Measurements from ENCODE around the gene PRMT1.
"Not testable (repeated sequence)": the region's sequence is repeated elsewhere in the genome, so short reads cannot be mapped to it uniquely, and the experiment has no call there.

The PRMT1 gene

DNA sequence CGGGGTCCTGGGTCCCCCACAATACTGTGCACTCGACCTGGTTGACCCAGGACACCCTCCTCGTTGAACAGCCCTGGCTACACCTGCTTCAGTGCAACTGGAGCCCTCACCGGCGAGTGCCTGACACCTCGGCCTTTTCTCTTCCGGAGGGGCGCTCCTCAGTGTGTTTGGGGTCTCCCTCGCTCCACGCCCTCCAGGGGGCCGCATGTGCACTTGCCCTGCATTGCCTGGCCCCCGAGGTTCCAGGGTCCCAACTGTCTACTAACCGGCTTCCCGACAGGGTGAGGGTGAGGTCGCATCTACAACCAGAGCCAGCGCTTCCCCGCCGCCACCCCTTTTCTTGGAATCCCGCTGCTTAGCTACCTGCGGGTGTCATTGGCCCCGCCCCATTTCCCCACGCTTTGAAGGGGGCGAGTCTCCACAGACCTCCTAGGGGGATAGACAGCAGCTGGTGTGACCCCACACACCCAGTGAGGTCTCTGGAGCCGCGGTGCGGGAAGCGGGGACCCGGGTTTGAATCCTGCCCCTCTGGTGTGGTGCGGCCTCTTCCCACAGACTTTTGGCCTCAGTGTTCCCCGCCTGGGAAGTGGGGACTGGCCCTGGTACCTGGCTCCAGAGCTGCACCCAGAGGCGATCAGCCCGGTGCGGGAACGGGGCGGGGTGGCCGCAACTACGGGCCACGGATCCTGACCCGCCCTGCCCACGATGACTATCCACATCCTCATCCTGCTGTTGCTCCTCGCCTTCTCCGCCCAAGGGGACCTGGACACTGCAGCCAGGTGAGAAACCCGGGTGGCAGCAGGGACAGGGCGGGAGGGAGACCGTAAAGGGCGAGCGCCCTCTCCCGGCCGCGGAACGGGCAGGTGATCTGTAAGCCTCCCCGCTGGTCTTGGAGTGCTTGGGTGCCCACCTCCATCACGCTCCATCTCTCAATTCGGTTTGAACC, 12.3 kb downstream of the PRMT1 start, which contains the start of gene ADM5:
ADM5 (plus strand) TSS at position 462 of the 946 bp plus-strand sequence; CDS start at position 706, 244 bp downstream.
- no peak for DNase-seq (ENCODE audit: low spot score)

DNA sequence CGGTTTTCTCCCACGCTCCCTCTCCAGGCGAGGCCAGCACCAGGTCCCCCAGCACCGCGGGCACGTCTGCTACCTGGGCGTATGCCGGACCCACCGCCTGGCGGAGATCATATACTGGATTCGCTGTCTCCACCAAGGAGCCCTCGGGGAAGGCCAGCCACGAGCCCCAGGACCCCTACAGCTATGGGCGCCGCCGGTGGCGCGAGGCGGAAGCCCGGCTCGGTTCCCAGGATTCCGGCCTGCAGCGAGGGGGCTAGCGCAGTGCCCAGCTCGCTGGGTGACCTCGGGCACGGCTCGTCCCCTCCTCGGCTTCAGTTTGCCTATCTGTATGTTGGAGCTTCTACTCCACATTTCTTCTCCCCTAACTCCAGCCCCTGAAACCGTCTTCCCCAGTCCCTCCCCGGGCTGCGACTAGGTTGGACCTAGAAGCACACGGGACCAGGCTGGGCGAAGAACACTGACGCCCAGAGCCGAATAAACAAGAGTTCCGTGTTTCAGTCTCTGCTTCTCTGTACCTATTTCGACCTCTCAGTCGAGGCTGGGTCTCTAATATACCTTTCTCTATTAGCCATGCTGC, 13.1 kb downstream of the PRMT1 start:
- no peak for DNase-seq (ENCODE audit: low spot score)

DNA sequence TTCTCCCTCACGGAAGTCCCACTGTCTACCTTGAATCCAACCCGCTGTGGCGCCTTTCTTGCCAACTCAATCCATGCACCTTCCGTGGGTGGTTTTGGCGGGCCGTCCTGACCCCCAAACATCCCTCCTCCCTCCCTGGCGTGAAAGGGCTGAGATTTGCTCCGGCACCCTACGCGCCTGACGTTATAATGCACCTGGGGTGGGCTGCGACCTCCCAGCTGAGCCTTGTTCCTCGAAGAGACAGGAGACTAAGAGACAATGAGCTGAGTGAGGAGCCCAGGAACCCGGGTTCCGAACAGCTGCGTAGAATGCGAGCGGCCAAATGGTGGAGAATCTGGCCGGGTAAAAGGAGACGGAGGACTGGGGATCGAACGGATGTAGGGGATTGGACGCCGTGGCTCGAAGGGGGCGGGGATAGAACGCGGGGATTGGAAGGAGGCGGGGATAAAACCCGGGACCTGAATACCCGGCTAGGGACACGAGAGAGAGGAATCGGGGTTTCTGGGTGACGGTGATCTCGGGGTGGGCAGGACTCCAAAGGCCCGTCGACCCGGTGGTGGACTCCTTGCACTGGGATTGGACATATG, 13.7 kb downstream of the PRMT1 start, which contains the start of gene CPT1C:
CPT1C (plus strand) TSS at position 461 of the 587 bp plus-strand sequence. CDS start 1,137 bp downstream, outside the sequence.
- DNase-seq (ENCODE audit: low spot score), result no peak

DNA sequence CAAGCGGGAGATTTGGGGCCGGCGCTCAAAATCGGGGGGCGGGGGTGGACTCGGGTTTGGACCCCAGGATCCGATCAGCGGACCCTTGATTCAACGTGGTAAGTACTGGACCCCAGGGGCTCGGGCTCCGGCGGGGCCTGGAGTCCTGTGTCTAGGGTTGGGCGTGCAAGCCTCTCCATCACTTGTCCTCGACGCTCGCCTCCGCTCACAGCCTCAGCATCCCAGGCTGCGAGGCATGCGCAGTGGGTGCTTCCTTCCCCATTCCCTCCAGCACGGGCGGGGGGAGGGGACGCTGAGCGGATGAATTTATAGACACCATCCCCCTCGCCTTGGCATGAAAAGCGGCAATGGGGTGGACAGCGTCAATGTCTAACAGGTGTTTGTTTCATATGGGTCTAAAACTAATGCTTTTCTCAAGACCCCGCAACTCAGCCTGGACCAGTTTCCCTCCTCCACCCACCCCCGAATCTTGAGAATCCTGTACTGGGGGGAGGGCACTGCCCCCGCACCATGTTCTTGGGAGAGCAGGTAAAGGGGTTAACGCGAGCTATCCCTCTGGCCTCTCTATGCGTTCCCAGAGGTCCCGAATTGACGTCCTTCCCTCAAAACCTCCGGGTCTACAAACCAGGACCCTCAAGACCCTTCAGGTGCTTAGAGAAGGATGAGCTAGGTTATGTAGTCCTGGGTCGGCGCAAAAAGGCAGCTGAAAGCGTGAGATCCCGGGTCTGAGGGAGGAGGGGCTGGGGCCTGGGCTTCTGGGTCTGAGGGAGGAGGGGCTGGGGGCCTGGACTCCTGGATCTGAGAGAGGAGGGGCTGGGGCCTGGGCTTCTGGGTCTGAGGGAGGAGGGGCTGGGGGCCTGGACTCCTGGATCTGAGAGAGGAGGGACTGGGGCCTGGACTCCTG, 14.4 kb downstream of the PRMT1 start:
- DNase-seq (ENCODE audit: low spot score), result no peak

DNA sequence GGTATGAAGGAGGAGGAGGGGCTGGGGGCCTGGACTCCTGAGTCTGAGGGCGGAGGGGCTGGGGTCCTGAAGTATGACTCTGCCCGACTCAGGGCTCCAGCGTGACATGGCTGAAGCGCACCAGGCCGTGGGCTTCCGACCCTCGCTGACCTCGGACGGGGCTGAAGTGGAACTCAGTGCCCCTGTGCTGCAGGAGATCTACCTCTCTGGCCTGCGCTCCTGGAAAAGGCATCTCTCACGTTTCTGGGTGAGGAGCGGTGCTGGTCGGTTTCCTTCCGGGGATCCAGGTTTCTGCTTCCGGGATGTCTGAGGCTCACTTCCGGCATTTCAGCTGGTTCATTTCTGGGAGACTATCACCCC, 15.1 kb downstream of the PRMT1 start:
- DNase-seq (ENCODE audit: low spot score), result no peak

DNA sequence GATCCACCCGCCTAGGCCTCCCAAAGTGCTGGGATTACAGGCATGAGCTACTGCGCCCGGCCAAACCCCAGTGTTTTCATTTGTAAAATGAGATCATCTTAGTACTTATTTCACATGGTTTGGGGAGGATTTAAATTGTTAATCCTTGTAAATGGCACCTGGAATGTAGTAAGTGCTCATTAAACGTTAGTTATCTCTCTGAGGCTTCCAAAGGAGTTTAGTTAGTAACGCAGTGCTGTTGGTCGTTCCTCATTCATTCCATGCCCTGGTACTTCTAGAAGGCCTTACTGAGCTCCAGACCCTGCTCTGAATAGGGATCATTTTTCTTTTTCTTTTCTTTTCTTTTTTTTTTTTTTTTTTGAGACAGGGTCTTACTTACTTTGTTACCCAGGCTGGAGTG, 19.0 kb downstream of the PRMT1 start:
- no peak for DNase-seq (ENCODE audit: low spot score)

DNA sequence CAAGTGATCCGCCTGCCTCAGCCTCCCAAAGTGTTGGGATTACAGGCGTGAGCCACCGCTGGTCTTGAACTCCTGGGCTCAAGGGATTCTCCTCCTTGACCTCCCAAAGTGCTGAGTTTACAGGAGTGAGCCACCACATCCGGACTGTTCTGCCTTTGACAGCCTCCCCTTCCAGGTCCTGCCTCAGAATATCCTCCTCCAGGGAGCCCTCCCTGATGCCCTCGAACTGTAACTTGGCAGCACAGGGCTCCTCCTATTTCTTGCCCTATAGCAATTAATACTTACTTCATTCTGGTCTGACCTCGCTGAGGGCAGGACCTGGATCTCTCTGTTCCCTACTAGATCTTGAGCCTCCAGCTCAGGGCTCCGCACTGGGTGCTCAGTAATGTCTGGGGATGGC, 19.8 kb downstream of the PRMT1 start:
- no peak for DNase-seq (ENCODE audit: low spot score)

DNA sequence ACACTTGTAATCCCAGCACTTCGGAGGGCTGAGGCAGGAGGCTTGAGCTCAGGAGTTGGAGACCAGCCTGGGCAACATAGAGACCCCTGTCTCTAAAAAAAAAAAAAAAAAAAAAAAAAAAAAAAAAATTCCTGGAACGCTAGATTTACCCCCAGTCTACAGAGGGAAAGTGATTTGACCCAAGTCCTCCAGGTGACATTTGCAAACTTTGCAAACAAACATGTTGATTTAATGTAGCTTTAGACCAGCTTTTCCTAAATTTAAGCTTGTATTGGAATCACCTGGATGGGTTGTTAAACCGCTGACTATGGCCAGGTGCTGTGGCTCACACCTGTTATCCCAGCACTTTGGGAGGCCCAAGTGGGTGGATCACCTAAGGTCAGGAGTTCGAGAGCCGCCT, 22.3 kb downstream of the PRMT1 start:
- no peak for DNase-seq (ENCODE audit: low spot score)

DNA sequence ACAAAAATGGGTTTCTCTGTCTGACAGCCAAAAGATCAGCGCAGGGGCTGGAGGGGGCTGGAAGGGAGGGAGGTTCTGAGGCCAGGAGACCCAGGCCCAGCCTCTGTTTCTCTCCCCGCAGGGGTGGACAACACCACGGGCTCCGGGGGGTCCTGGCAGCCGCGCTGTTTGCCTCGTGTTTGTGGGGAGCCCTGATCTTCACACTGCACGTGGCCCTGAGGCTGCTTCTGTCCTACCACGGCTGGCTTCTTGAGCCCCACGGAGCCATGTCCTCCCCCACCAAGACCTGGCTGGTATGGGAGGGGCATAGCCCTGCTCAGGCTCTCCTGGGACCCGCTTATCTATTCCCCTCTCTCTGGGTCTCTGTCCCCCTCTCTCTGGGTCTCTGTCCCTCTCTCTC, 23.5 kb downstream of the PRMT1 start:
- DNase-seq (ENCODE audit: low spot score), result no peak

DNA sequence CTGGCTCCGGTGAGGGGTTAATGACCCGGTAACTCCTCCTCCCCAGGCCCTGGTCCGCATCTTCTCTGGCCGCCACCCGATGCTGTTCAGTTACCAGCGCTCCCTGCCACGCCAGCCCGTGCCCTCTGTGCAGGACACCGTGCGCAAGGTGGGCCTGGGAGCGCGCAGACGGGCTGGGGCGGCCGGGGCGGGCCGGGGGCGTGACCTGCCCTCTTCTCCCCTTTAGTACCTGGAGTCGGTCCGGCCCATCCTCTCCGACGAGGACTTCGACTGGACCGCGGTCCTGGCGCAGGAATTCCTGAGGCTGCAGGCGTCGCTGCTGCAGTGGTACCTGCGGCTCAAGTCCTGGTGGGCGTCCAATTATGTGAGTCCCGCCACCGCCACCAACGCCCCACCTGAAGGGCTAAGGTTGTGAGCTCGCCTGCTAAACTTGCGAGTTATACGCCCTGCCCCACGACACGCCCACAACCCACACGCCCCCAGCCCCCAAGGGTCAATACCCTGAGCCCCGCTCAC, 24.3 kb downstream of the PRMT1 start:
- DNase-seq (ENCODE audit: low spot score), result no peak

DNA sequence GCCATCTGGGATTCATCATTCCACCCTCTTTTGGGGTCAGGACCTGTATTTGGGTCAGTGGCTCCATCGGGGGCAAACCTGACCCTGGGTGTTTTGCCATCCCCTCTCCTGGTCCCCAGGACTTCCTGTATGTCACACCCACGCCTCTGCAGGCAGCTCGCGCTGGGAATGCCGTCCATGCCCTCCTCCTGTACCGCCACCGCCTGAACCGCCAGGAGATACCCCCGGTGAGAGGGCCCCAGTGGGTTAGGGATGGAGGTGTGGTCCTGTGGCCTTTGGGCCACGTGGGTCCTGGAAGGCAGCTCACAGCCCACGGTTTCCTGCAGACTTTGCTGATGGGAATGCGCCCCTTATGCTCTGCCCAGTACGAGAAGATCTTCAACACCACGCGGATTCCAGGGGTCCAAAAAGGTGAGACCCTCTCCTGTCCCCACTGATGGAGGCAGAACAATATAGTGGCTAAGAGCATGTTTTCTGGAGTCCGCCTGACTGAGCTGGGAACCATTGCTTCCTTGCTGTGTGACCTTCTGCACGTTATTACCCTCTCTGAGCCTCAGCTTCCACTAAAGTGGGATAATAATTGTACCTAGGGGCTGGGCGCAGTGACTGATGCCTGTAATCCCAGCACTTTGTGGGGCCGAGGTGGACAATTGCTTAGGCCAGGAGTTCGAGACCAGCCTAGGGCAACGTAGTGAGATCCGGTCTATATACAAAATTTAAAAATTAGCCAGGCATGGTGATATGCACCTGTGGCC, 28.0 kb downstream of the PRMT1 start:
- no peak for DNase-seq (ENCODE audit: low spot score)

DNA sequence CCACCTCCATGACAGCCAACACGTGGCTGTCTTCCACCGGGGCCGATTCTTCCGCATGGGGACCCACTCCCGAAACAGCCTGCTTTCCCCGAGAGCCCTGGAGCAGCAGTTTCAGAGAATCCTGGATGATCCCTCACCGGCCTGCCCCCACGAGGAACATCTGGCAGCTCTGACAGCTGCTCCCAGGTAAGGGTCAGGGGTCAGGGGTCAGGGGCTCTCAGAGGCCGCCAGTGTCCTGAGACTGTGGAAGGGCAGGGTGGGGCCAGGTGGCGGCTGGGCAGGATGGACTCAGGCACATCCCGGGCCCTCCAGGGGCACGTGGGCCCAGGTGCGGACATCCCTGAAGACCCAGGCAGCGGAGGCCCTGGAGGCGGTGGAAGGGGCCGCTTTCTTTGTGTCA, 28.8 kb downstream of the PRMT1 start:
- DNase-seq (ENCODE audit: low spot score), result no peak

DNA sequence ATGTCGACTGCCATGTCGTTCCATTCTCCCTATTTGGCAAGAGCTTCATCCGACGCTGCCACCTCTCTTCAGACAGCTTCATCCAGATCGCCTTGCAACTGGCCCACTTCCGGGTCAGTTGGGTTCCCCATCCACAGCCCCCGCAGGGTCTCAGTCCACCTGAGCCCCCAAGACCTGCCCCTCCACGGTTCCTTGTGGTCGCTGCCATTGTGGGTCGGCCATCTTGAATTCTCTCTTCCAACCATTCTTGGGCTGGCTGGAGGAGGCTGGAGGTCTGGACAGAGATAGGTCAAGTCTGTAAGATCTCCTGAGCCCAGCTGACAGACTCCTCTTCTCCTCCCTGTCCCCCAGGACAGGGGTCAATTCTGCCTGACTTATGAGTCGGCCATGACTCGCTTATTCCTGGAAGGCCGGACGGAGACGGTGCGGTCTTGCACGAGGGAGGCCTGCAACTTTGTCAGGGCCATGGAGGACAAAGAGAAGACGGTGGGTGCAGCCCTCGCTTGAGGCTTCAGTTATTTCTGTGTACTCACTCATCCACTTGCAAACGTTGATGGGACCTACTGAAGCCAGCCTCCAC, 33.4 kb downstream of the PRMT1 start:
- no peak for DNase-seq (ENCODE audit: low spot score)

DNA sequence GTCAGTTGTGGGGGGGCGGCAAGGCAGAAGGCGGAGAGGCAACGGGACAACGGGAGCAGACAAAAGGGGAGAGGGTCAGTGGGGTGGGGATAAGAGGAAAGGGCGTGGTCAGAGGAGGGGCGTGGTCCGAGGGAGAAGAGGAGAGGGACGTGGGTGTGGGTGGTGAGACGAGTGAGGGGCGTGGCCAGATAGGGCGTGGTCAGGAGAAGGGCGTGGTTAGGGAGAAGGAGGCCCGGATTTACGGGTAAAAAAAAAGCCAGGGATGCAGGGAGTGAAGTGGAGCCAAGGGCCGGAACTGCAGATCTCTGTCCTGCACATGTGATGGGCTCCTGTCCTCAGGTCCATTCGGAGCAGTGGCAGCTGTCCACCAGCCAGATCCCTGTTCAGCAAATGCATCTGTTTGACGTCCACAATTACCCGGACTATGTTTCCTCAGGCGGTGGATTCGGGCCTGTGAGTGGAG, 35.4 kb downstream of the PRMT1 start:
- no peak for DNase-seq (ENCODE audit: low spot score)

DNA sequence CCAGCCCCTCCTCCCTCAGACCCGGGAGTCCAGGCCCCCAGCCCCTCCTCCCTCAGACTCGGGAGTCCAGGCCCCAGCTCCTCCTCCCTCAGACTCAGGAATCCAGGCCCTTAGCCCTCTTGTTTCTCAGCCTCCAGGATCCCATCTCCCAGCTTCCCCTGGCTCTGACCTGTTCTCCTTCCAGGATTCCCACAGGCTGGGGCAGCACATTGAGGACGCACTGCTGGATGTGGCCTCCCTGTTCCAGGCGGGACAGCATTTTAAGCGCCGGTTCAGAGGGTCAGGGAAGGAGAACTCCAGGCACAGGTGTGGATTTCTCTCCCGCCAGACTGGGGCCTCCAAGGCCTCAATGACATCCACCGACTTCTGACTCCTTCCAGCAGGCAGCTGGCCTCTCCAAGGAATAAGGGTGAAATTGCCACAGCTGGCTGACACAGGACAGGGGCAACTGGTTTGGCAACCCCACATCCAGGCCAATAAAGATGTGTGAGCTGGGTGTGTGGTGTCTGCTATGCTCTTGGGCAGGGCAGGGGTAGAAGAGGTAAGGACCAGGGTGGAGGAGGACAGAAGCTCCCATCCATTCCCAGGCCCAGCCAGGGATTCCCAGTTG, 36.3 kb downstream of the PRMT1 start:
- DNase-seq (ENCODE audit: low spot score), result no peak

DNA sequence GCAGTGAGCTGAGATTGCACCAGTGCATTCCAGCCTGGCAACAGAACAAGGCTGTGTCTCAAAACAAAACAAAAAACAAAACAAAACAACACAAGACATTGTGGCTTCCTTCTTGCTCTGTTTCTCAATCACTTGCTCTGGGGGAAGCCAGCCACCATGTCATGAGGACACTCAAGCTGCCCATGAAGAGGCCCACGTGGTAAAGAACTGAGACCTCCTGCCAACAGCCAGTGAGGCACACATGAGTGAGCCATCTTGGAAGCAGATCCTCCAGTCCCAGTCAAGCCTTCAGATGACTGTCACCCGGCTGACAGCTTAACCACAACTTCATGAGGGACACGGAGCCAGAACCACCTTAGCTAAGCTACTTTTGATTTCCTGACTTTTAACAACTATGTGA, 39.1 kb downstream of the PRMT1 start:
- DNase-seq (ENCODE audit: low spot score), result no peak

DNA sequence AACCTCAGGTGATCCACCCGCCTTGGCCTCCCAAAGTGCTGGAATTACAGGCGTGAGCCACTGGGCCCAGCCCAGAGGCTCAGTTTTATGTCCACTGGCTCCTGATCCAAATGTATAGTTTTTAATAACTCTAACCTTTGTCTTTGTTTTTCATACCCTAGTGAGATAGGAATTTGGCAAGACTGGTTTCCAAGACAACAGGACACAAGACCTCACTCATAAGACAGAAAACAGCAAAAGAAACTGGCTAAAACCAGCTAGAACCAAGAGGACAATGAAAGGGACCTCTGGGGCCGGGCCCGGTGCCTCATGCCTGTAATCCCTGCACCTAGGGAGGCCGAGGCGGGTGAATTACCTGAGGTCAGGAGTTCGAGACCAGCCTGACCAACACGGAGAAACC, 41.4 kb downstream of the PRMT1 start:
- no peak for DNase-seq (ENCODE audit: low spot score)

DNA sequence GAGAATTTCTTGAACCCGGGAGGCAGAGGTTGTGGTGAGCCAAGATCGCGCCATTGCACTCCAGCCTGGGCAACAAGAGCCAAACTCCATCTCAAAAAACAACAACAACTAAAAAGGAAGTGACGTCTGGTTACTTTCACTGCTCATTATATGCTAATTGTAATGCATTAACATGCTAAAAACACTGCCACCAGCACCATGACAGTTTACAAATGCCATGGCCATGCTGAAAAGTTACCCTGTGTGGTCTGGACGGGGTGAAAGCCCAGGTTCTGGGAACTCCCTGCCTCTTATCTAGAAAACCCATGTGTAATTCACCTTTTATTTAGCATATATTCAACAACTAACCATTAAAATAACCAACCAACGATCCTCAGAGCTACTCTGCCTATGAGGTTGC, 41.9 kb downstream of the PRMT1 start:
- no peak for DNase-seq (ENCODE audit: low spot score)

DNA sequence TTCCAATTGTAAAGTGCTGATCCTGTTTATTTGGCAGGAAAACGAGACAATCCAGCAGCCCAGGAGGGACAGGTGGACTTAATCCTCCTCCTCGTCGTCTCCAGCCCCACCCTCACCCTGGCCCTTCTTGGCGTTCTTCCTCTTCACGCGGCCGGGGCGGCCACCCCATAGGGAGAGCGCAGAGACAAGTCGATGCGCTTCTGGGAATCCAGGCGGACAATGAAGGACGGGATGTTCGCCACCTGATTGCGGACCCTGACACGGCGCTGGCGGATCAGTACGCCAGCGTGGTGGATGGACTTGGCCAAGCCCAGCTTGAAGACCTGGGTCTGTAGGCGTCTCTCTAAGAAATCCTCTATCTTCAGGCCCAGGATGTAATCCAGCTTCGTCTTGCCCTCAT, 42.3 kb downstream of the PRMT1 start:
- not testable (repeated sequence) for DNase-seq (ENCODE audit: low spot score)

All from HuH-7 (cell line).